ENCODE measurements around the gene CCDC33. TPM values are rescaled to one million over a fixed set of nuclear protein-coding genes. Genes with fewer than 3 reads are reported as not detected.

CCDC33 gene
- total RNA-seq, 1 experiment from 2014 or later, result 10.6 TPM

DNA sequence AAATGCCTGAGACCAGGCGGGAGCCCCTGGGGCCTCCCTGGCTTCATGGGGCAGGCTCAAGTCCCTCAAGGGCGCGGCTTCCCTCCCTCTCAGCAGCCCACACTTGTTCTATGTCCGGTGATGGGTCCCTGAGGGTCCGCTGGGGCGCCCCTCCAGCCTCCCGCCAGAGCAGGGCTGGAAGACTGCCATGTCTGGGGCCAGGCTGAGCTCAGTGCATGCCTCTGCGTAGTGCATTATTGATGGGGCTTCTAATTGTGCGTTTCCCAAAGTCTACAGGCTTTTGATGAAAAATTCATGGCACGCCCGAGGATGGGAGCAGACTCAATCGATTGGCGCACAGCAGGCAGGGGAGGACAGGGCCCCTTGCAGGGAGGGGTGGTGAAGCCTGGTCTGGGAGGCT, 80.0 kb downstream of the CCDC33 start (continued):
- TF ChIP-seq, protein P1, sequence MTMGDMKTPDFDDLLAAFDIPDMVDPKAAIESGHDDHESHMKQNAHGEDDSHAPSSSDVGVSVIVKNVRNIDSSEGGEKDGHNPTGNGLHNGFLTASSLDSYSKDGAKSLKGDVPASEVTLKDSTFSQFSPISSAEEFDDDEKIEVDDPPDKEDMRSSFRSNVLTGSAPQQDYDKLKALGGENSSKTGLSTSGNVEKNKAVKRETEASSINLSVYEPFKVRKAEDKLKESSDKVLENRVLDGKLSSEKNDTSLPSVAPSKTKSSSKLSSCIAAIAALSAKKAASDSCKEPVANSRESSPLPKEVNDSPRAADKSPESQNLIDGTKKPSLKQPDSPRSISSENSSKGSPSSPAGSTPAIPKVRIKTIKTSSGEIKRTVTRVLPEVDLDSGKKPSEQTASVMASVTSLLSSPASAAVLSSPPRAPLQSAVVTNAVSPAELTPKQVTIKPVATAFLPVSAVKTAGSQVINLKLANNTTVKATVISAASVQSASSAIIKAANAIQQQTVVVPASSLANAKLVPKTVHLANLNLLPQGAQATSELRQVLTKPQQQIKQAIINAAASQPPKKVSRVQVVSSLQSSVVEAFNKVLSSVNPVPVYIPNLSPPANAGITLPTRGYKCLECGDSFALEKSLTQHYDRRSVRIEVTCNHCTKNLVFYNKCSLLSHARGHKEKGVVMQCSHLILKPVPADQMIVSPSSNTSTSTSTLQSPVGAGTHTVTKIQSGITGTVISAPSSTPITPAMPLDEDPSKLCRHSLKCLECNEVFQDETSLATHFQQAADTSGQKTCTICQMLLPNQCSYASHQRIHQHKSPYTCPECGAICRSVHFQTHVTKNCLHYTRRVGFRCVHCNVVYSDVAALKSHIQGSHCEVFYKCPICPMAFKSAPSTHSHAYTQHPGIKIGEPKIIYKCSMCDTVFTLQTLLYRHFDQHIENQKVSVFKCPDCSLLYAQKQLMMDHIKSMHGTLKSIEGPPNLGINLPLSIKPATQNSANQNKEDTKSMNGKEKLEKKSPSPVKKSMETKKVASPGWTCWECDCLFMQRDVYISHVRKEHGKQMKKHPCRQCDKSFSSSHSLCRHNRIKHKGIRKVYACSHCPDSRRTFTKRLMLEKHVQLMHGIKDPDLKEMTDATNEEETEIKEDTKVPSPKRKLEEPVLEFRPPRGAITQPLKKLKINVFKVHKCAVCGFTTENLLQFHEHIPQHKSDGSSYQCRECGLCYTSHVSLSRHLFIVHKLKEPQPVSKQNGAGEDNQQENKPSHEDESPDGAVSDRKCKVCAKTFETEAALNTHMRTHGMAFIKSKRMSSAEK (CRISPR knock-in tag; IDR thresholded peaks at IDR 0.05; ENCODE audit: borderline replicate concordance), result no peak
- TF ChIP-seq NFATC4 (CRISPR knock-in tag; IDR thresholded peaks at IDR 0.05), result no peak
- no peak for TF ChIP-seq ZBTB21 (CRISPR knock-in tag; IDR thresholded peaks at IDR 0.05; ENCODE audit: borderline replicate concordance)

DNA sequence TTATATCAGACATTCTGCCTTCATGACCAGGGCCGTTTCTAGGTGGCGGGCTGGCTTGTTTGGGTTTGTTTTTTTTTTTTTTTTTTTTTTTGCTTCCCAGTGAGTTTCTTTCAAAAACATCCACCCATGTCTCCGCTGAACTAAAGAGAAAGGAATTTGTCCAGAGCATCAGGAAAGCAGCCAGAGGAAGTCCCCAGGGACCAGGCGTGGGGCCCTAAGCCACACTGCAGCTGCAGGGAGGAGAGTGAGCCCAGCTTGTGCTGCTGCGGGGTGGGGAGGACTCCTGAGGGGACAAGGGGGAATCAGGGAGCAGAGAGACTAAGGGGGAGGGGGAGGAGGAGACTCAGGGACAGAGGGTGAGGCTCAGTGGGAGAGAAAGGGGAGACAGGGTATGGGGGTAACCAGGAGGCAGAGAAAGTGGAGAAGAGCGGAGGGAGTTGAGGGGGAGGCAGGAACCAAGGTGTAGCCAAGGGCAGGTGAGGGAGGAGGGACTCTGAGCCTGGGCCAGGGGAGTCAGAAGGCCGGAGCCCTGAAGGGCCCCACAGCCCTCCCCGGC, 81.8 kb downstream of the CCDC33 start:
- Mint-ChIP-seq H3K27me3 (ENCODE audit: low read depth) (no peaks in the 10 kb centered on the region; the same call in 1 of the 2 replicates), H3K27ac (no peak overlapping the region; the same call in 1 of the 2 replicates), H3K9me3 (no peaks in the 10 kb centered on the region), H3K4me3 (no peak overlapping the region), H3K36me3 (no peaks in the 10 kb centered on the region), H3K4me1 (peaks cover 51% of the 10 kb centered on the region)
- CTCF ChIA-PET, result interaction anchor here (1.0 to 17.1 kb wide), 8 partner anchors 8 to 345 kb away, joined by 3 to 347 read pairs (median 4); partner anchors contain the start of gene ISLR2
- POLR2A ChIA-PET, result no interaction called here
- ATAC-seq, result no peak
- DNase-seq (ENCODE audit: low spot score), result no peak
- TF ChIP-seq ZNF121 (CRISPR knock-in tag; IDR thresholded peaks at IDR 0.05) (no peak), FOXK1 (CRISPR knock-in tag; IDR thresholded peaks at IDR 0.05) (no peak), CREB1 (CRISPR knock-in tag; IDR thresholded peaks at IDR 0.05) (no peak), ZNF263 (CRISPR knock-in tag; IDR thresholded peaks at IDR 0.05; ENCODE audit: low read depth) (no peak), MYBL2 (CRISPR knock-in tag; IDR thresholded peaks at IDR 0.05) (no peak), HMGA2 (CRISPR knock-in tag; IDR thresholded peaks at IDR 0.05) (no peak), NFATC4 (CRISPR knock-in tag; IDR thresholded peaks at IDR 0.05) (no peak), JUN (CRISPR knock-in tag; IDR thresholded peaks at IDR 0.05) (no peak), MXD4 (CRISPR knock-in tag; IDR thresholded peaks at IDR 0.05; ENCODE audit: borderline replicate concordance) (no peak), CREM (CRISPR knock-in tag; IDR thresholded peaks at IDR 0.05) (no peak), ESRRA (CRISPR knock-in tag; IDR thresholded peaks at IDR 0.05; ENCODE audit: borderline replicate concordance) (no peak), ATF1 (CRISPR knock-in tag; IDR thresholded peaks at IDR 0.05) (no peak)
- TF ChIP-seq, protein P2, sequence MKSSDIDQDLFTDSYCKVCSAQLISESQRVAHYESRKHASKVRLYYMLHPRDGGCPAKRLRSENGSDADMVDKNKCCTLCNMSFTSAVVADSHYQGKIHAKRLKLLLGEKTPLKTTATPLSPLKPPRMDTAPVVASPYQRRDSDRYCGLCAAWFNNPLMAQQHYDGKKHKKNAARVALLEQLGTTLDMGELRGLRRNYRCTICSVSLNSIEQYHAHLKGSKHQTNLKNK (CRISPR knock-in tag; IDR thresholded peaks at IDR 0.05), result no peak
- TF ChIP-seq, protein P3, sequence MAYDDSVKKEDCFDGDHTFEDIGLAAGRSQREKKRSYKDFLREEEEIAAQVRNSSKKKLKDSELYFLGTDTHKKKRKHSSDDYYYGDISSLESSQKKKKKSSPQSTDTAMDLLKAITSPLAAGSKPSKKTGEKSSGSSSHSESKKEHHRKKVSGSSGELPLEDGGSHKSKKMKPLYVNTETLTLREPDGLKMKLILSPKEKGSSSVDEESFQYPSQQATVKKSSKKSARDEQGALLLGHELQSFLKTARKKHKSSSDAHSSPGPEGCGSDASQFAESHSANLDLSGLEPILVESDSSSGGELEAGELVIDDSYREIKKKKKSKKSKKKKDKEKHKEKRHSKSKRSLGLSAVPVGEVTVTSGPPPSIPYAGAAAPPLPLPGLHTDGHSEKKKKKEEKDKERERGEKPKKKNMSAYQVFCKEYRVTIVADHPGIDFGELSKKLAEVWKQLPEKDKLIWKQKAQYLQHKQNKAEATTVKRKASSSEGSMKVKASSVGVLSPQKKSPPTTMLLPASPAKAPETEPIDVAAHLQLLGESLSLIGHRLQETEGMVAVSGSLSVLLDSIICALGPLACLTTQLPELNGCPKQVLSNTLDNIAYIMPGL (CRISPR knock-in tag; IDR thresholded peaks at IDR 0.05), result no peak
- TF ChIP-seq, protein P4, sequence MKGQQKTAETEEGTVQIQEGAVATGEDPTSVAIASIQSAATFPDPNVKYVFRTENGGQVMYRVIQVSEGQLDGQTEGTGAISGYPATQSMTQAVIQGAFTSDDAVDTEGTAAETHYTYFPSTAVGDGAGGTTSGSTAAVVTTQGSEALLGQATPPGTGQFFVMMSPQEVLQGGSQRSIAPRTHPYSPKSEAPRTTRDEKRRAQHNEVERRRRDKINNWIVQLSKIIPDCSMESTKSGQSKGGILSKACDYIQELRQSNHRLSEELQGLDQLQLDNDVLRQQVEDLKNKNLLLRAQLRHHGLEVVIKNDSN (CRISPR knock-in tag; IDR thresholded peaks at IDR 0.05), result no peak
- TF ChIP-seq, protein P5, sequence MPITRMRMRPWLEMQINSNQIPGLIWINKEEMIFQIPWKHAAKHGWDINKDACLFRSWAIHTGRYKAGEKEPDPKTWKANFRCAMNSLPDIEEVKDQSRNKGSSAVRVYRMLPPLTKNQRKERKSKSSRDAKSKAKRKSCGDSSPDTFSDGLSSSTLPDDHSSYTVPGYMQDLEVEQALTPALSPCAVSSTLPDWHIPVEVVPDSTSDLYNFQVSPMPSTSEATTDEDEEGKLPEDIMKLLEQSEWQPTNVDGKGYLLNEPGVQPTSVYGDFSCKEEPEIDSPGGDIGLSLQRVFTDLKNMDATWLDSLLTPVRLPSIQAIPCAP (CRISPR knock-in tag; IDR thresholded peaks at IDR 0.05), result no peak
- TF ChIP-seq, protein P6, sequence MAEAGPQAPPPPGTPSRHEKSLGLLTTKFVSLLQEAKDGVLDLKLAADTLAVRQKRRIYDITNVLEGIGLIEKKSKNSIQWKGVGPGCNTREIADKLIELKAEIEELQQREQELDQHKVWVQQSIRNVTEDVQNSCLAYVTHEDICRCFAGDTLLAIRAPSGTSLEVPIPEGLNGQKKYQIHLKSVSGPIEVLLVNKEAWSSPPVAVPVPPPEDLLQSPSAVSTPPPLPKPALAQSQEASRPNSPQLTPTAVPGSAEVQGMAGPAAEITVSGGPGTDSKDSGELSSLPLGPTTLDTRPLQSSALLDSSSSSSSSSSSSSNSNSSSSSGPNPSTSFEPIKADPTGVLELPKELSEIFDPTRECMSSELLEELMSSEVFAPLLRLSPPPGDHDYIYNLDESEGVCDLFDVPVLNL (CRISPR knock-in tag; IDR thresholded peaks at IDR 0.05; ENCODE audit: borderline replicate concordance, low read depth), result no peak
- TF ChIP-seq, protein P7, sequence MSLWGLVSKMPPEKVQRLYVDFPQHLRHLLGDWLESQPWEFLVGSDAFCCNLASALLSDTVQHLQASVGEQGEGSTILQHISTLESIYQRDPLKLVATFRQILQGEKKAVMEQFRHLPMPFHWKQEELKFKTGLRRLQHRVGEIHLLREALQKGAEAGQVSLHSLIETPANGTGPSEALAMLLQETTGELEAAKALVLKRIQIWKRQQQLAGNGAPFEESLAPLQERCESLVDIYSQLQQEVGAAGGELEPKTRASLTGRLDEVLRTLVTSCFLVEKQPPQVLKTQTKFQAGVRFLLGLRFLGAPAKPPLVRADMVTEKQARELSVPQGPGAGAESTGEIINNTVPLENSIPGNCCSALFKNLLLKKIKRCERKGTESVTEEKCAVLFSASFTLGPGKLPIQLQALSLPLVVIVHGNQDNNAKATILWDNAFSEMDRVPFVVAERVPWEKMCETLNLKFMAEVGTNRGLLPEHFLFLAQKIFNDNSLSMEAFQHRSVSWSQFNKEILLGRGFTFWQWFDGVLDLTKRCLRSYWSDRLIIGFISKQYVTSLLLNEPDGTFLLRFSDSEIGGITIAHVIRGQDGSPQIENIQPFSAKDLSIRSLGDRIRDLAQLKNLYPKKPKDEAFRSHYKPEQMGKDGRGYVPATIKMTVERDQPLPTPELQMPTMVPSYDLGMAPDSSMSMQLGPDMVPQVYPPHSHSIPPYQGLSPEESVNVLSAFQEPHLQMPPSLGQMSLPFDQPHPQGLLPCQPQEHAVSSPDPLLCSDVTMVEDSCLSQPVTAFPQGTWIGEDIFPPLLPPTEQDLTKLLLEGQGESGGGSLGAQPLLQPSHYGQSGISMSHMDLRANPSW (CRISPR knock-in tag; conservative IDR thresholded peaks at IDR 0.05; ENCODE audit: low read depth), result no peak
- TF ChIP-seq, protein P8, sequence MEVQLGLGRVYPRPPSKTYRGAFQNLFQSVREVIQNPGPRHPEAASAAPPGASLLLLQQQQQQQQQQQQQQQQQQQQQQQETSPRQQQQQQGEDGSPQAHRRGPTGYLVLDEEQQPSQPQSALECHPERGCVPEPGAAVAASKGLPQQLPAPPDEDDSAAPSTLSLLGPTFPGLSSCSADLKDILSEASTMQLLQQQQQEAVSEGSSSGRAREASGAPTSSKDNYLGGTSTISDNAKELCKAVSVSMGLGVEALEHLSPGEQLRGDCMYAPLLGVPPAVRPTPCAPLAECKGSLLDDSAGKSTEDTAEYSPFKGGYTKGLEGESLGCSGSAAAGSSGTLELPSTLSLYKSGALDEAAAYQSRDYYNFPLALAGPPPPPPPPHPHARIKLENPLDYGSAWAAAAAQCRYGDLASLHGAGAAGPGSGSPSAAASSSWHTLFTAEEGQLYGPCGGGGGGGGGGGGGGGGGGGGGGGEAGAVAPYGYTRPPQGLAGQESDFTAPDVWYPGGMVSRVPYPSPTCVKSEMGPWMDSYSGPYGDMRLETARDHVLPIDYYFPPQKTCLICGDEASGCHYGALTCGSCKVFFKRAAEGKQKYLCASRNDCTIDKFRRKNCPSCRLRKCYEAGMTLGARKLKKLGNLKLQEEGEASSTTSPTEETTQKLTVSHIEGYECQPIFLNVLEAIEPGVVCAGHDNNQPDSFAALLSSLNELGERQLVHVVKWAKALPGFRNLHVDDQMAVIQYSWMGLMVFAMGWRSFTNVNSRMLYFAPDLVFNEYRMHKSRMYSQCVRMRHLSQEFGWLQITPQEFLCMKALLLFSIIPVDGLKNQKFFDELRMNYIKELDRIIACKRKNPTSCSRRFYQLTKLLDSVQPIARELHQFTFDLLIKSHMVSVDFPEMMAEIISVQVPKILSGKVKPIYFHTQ (CRISPR knock-in tag; IDR thresholded peaks at IDR 0.05), result no peak

Measured in WTC11 (cell line).